Right lobe of liver (tissue), 6 donors: ENCODE results near the gene POLR3E. TPM values are rescaled to one million over a fixed set of nuclear protein-coding genes. Genes with fewer than 3 reads are reported as not detected.

Experiments
- ATAC-seq, 4 donors: fragments of 200-7000 bp; cut with Tn5 transposase; one replicate each; pipeline ENCODE4 v1.9.1; 2020; ENCODE audit warnings: mild to moderate bottlenecking in 4 of 4, moderate library complexity in 4 of 4
- DNase-seq, 3 donors: peaks; one replicate each; pipeline ENCODE4 v3.0.0-alpha.2; 2020
- H3K27ac ChIP-seq, 3 donors: fragments of 200-600 bp; one replicate each; pipeline ENCODE4 v1.8.0; 2022
- H3K27me3 ChIP-seq, 2 donors: fragments of 200-600 bp; one replicate each; pipeline ENCODE4 v1.8.0; 2022
- H3K36me3 ChIP-seq, 4 donors: fragments of 200-600 bp; sonication (generic) in 1 of 4; one replicate each; pipeline versions ENCODE4 v1.5.1 to v1.8.0; 2017 to 2022; ENCODE audit warnings: control low read depth in 1 of 4
- H3K4me1 ChIP-seq, 4 donors: fragments of 200-600 bp; sonication (generic) in 1 of 4; one replicate each; pipeline versions ENCODE4 v1.5.1 to v1.8.0; 2017 to 2022; ENCODE audit warnings: control low read depth in 1 of 4
- H3K4me3 ChIP-seq, 3 donors: fragments of 200-600 bp; one replicate each; pipeline ENCODE4 v1.8.0; 2022
- H3K9me3 ChIP-seq, 4 donors: fragments of 200-600 bp; sonication (generic) in 1 of 4; one replicate each; pipeline versions ENCODE4 v1.5.1 to v1.8.0; 2017 to 2022; ENCODE audit warnings: control low read depth in 1 of 4
- CTCF ChIP-seq, 4 donors: fragments of 200-600 bp in 3 of 4; fragments of 450-650 bp in 1 of 4; IDR thresholded peaks; one replicate each; pipeline versions ENCODE4 v1.5.1 to v1.8.0; 2016 to 2022; ENCODE audit warnings: antibody characterized with exemption in 4 of 4, mild to moderate bottlenecking in 2 of 4
- POLR2A ChIP-seq: fragments of 450-650 bp; IDR thresholded peaks from one replicate; pipeline ENCODE4 v1.6.1; 2017; ENCODE audit warnings: antibody characterized with exemption, mild to moderate bottlenecking
- WGBS: methylation state at CpG from one replicate; pipeline ENCODE4 v1.1.6; 2018; ENCODE audit warnings: low coverage, low lambda C conversion rate; ENCODE audit not compliant: insufficient coverage; ENCODE audit errors: missing lambda C conversion rate; 5-methylcytosine and 5-hydroxymethylcytosine counted together
- intact Hi-C, 2 donors: fragments of 100-400 bp; cut with DNase I; formaldehyde crosslinking; loops; one replicate each; pipeline versions ENCODE4 v1.11.2 to v1.14.1; 2022
- total RNA-seq, 6 experiments: library from RNA; depleted of rRNA in 2 of 6; stranded (reverse); fragments of >200 nt in 2 of 6; fragmentation: NEBNext Ultra II Directional in 3 of 6; extraction: Animal tissue kit (Norgen Biotek cat#: 25700) in 3 of 6; gene quantifications; one replicate each; pipeline versions ENCODE4 v1.1.0 to v1.2.4, GENCODE V29; 2016 to 2023
- donor health status: DM: no; HTN: yes; CAD: no.
- donor health status: DM: no; HTN: no; CAD: no.
- donor health status: DM: no; HTN: no; CAD: no.
- donor health status: DM: no; HTN: yes; CAD: no.
- donor health status: DM: no; HTN: yes; CAD: no.

Gene POLR3E
- total RNA-seq, 6 experiments from 2014 or later, result 15.8 to 35.7 (median 26.9) TPM

GRCh38 chr16:22326369-22326652, 29.1 kb downstream of the POLR3E start:
- Histone ChIP-seq H3K27me3 (no peaks in the 10 kb centered on the region), H3K9me3 (no peaks in the 10 kb centered on the region), H3K4me1 (no peaks in the 10 kb centered on the region), H3K27ac (no peak overlapping the region), H3K36me3 (peaks cover 0 to 38% (median 18%) of the 10 kb centered on the region in 4 donors), H3K4me3 (no peak overlapping the region)
- TF ChIP-seq CTCF (IDR thresholded peaks at IDR 0.05), result no peak
- TF ChIP-seq POLR2A, result no peak
- DNase-seq (no peak), ATAC-seq (no peak)
- intact Hi-C loops, result no loop called here
- 56% methylated on average over 1 of the region's 4 CpGs for WGBS

GRCh38 chr16:22326771-22327445, 29.7 kb downstream of the POLR3E start:
- Histone ChIP-seq H3K9me3 (no peaks in the 10 kb centered on the region), H3K27me3 (no peaks in the 10 kb centered on the region), H3K27ac (no peak overlapping the region), H3K4me1 (no peaks in the 10 kb centered on the region), H3K36me3 (peaks cover 0 to 44% (median 18%) of the 10 kb centered on the region in 4 donors), H3K4me3 (no peak overlapping the region)
- DNase-seq (no peak), ATAC-seq (no peak)
- intact Hi-C loops, result no loop called here
- WGBS, result 40% methylated on average over 1 of the region's 13 CpGs
- TF ChIP-seq CTCF (IDR thresholded peaks at IDR 0.05), result no peak
- TF ChIP-seq POLR2A, result no peak

- WGBS, result no CpG with 5 or more reads among the region's 6 CpGs
- H3K4me3 ChIP-seq, result no peak overlapping the region
- H3K4me1 ChIP-seq, result no peaks in the 10 kb centered on the region
- no peaks in the 10 kb centered on the region for H3K9me3 ChIP-seq
- H3K36me3 ChIP-seq, result peaks cover 0 to 49% (median 18%) of the 10 kb centered on the region in 4 donors
- ATAC-seq, result no peak
- no peaks in the 10 kb centered on the region for H3K27me3 ChIP-seq
- intact Hi-C loops, result no loop called here
- DNase-seq, result no peak
- TF ChIP-seq POLR2A, result no peak
- TF ChIP-seq CTCF (IDR thresholded peaks at IDR 0.05), result no peak
- H3K27ac ChIP-seq, result no peak overlapping the region
These were observed 30.2 kb downstream of the POLR3E start for GRCh38 chr16:22327446-22327775.

- DNase-seq, result no peak
- no peak overlapping the region for H3K27ac ChIP-seq
- no peaks in the 10 kb centered on the region for H3K4me1 ChIP-seq
- peaks cover 0 to 52% (median 19%) of the 10 kb centered on the region in 4 donors for H3K36me3 ChIP-seq
- intact Hi-C loops, result no loop called here
- no peaks in the 10 kb centered on the region for H3K9me3 ChIP-seq
- ATAC-seq, result no peak
- H3K4me3 ChIP-seq, result no peak overlapping the region
- H3K27me3 ChIP-seq, result no peaks in the 10 kb centered on the region
- 74% methylated on average over 2 of the region's 10 CpGs for WGBS
- TF ChIP-seq POLR2A, result no peak
- TF ChIP-seq CTCF (IDR thresholded peaks at IDR 0.05), result no peak
These were observed 31.0 kb downstream of the POLR3E start for GRCh38 chr16:22328081-22328725.
